ENCODE measurements around the gene FMN2.
"Not testable (repeated sequence)": the region's sequence is repeated elsewhere in the genome, so short reads cannot be mapped to it uniquely, and the experiment has no call there.

FMN2 gene

DNA sequence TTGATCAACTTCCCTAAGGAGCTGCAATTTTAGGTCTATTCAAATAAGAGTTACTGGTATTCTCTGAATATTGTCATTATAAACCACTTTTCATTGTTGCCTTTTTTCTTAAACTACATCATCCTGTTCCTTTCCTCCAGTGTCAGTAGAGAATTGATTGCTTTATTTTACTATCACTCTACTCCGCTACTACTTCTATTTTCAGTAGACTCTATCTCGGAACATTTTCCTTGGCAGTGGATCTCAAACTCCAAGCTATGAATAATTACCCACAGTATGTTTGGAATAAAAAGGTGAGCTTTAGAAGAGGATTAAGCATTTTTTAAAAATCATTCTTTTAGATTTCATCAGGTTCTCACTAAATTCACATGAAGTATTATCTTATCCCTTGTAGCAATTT, 295.4 kb downstream of the FMN2 start:
- no peak for DNase-seq

DNA sequence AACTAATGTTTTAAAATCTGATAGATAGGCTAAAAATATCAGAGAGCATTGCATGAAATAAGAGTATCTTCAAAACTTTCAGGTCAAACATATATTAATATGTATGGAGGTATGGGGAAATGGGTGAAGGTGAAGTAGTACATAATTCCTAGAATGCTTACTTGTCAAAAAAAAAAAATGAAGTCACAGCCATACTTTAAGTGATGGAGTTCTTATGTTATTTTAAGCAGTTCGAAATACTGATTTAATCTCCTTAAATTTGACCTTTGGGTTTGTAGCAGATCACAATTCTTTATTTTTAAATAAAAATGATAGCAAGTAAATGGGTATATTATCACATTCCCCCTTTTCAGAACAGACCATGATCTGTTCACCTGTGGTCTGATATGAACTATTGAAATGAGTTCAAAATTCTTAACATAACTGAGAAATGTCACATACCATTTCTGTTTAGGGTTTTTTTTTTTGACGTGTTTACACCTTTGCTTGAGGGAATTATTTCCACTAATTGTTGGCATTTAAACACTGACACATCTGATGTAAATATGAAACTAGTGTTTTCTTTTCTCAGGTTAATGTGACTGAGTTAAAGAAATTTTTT, 300.1 kb downstream of the FMN2 start:
- intact Hi-C loops (cut with DNase I): no loop called here
- DNase-seq: no peak

More for the DNA sequence above, 295.4 kb downstream of the FMN2 start:
- intact Hi-C loops (cut with DNase I): no loop called here

- intact Hi-C loops (cut with DNase I): no loop called here
- no peak for DNase-seq
Observed at GRCh38 chr1:240394353-240394752, 302.7 kb downstream of the FMN2 start.

DNA sequence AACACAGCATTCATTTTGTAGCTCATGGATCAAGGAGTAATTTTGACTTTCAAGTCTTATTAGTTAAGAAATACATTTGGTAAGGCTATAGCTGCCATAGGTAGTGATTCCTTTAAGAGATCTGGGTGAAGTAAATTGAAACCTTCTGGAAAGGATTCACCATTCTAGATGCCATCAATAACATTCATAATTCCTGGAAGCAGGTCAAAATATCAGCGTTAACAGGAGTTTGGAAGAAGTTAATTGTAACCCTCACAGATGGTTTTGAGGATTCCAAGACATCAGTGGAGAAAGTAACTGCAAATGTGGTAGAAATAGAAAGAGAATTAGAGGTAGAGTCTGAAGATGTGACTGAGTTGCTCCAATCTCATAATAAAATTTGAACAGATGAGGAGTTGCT, 303.7 kb downstream of the FMN2 start:
- DNase-seq: no peak
- intact Hi-C loops (cut with DNase I): no loop called here

- intact Hi-C loops (cut with DNase I): no loop called here
- peak in 41 of 42 donors; percentile 21 to 92 (median 62) for DNase-seq
Observed at GRCh38 chr1:240399381-240399780, 307.7 kb downstream of the FMN2 start.

DNA sequence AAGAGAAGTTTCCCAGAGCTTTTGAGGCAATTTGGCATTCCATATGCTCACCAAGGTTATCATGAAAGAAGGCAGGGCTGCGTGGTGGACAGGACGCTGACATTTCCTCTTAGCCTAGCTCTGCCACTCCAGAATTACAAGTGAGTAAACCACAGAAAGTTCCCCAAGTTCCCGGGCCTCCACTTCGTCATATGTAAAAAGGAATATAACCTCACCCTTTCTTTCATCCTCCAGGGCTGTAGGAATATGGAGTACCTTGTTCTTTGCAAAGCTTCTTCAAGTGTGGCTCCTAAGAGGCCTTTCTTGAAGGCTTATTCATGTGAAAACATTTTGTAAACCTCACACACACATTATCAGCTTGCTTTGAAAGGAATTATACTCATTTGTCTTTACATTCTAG, 310.0 kb downstream of the FMN2 start:
- no peak for DNase-seq
- intact Hi-C loops (cut with DNase I): no loop called here

GRCh38 chr1:240402326-240402725, 310.6 kb downstream of the FMN2 start:
- no peak for DNase-seq
- intact Hi-C loops (cut with DNase I): no loop called here

GRCh38 chr1:240404286-240404685, 312.6 kb downstream of the FMN2 start:
- no peak for DNase-seq
- intact Hi-C loops (cut with DNase I): no loop called here

DNA sequence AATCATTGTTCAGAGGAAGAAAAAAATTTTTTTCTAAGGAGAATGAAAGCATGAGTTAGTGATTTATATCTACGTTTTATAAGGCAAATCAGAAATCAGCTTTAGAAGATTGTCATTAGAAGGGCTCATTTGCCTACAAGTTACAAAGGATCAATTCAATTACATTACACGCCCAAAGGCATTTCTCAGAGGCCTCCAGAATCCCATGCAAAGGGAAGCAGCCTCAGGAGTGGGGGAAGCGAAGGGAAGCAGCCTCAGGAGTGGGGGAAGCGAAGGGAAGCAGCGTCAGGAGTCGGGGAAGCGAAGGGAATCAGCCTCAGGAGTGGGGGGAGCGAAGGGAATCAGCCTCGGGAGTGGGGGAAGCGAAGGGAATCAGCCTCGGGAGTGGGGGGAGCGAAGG, 314.1 kb downstream of the FMN2 start:
- DNase-seq: no peak
- intact Hi-C loops (cut with DNase I): no loop called here

GRCh38 chr1:240407407-240407806, 315.7 kb downstream of the FMN2 start:
- DNase-seq: no peak
- intact Hi-C loops (cut with DNase I): no loop called here

DNA sequence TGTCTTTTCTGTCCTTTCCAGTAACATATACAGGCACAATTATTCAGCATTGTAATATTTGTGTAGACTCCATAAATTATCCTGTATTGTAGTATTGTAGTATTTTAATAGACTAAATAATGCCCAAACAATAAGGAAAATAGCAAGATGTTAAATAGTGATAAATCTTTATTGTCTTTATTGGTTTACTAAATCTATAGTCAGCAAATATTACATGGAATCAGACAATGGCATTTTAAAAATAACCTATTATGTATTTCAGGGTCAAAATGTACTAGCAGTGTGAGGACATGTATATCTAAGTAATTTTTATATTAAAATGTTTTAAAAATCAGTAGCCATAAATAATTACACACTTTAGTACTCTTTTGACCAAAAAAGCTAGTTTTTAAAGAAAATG, 317.9 kb downstream of the FMN2 start:
- DNase-seq: no peak
- intact Hi-C loops (cut with DNase I): no loop called here

- no peak for DNase-seq
- intact Hi-C loops (cut with DNase I): no loop called here
Observed at GRCh38 chr1:240413732-240414131, 322.0 kb downstream of the FMN2 start.

- no peak for DNase-seq
- intact Hi-C loops (cut with DNase I): no loop called here
Observed at GRCh38 chr1:240414237-240414636, 322.6 kb downstream of the FMN2 start.

DNA sequence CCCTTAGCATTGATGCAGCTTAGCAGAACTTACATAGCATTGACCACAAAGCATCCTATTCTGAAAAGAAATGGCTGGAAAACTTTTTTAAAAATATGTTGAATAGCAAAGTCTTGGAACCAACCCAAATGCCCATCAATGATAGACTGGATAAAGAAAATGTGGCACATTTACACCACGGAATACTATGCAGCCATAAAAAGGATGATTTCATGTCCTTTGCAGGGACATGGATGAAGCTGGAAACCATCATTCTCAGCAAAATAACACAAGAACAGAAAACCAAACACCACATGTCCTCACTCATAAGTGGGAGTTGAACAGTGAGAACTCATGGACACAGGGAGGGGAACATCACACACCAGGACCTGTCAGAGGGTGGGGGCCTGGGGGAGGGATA, 323.3 kb downstream of the FMN2 start:
- DNase-seq: not testable (repeated sequence)

DNA sequence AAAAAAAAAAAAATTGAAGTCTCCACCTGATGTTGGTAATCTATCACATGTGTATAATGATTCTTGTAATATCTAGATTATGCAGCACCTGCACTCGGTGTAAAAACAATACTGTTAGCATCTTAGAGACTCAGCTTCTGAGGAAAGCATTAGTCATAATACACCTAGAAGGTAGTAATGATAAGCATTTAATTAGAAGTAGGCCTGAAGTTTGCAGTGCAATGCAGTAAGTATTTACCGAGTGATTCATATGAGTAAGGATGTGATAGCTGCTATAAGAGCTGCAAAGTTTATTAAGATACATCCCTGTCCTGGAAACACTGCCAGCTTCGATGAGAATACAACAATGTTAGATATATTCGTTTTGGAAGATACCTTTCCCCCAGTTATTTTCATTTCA, 323.8 kb downstream of the FMN2 start:
- intact Hi-C loops (cut with DNase I): no loop called here
- no peak for DNase-seq

More for the DNA sequence above, 323.3 kb downstream of the FMN2 start:
- intact Hi-C loops (cut with DNase I): not testable (repeated sequence)

GRCh38 chr1:240417317-240417716, 325.6 kb downstream of the FMN2 start:
- intact Hi-C loops (cut with DNase I): no loop called here
- no peak for DNase-seq

GRCh38 chr1:240420766-240421165, 329.1 kb downstream of the FMN2 start:
- DNase-seq: no peak
- intact Hi-C loops (cut with DNase I): no loop called here

DNA sequence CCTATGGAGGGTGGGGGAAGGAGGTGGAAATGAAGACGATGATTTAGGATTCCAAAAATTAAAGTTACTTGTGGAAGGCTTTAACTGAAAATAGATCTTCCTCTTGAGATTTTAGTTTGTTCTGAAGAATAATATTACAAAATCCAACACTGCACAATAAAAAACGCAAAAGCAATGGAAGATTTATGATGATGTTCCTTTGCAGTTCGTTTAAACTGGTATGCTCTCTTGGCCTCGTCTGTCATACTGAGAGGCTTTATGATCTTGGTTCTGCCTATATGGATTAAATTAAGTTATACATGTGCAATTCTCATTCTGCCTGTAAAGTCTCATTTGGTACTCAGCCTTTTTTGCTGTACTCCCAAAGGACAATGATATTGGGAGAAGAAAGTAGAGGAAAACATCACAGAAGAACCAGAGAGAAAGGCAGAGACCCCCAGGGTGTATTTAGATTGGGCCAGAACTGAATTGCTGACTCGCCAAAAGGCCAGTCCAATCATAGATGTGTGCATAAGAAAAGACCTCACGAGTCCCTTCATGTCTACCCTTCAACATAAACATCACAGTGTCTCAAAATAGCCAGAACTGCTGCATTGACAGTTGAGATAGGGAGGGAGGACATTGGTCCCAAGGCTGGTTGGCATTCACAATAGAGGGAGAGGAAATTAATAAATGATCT, 331.7 kb downstream of the FMN2 start:
- no peak for DNase-seq
- intact Hi-C loops (cut with DNase I): no loop called here

GRCh38 chr1:240424740-240425464, 333.2 kb downstream of the FMN2 start:
- DNase-seq: no peak
- intact Hi-C loops (cut with DNase I): no loop called here

GRCh38 chr1:240426051-240426450, 334.4 kb downstream of the FMN2 start:
- no peak for DNase-seq
- intact Hi-C loops (cut with DNase I): no loop called here
